Activated CD4-positive, alpha-beta T cell treated with anti-CD3 and anti-CD28 coated beads for 1 hour (primary cell): ENCODE data around the gene HGD.
"Not testable (repeated sequence)": the region's sequence is repeated elsewhere in the genome, so short reads cannot be mapped to it uniquely, and the experiment has no call there.

Source experiments
- DNase-seq: peaks from one replicate; pipeline ENCODE4 v3.0.0-alpha.2; 2020

The HGD gene

GRCh38 chr3:120678984-120679383 is 3.1 kb downstream of the HGD start:
- DNase-seq: no peak

- DNase-seq: no peak
These were observed 3.6 kb downstream of the HGD start for GRCh38 chr3:120678331-120678947.

GRCh38 chr3:120677193-120677592 is 4.8 kb downstream of the HGD start:
- DNase-seq: not testable (repeated sequence)

GRCh38 chr3:120673116-120673515 is 8.9 kb downstream of the HGD start:
- DNase-seq: no peak

GRCh38 chr3:120670576-120670975 is 11.5 kb downstream of the HGD start:
- DNase-seq: no peak

- DNase-seq: no peak
These were observed 17.1 kb downstream of the HGD start for GRCh38 chr3:120664926-120665325.

GRCh38 chr3:120661945-120662344 is 20.1 kb downstream of the HGD start:
- no peak for DNase-seq

- DNase-seq: no peak
These were observed 20.7 kb downstream of the HGD start for GRCh38 chr3:120661106-120661905.

GRCh38 chr3:120659834-120660233 is 22.2 kb downstream of the HGD start:
- no peak for DNase-seq

GRCh38 chr3:120659285-120659684 is 22.8 kb downstream of the HGD start:
- no peak for DNase-seq

- DNase-seq: no peak
These were observed 29.0 kb downstream of the HGD start for GRCh38 chr3:120652896-120653545.

GRCh38 chr3:120652281-120652680 is 29.8 kb downstream of the HGD start:
- no peak for DNase-seq

GRCh38 chr3:120650311-120650710 is 31.7 kb downstream of the HGD start:
- DNase-seq: no peak

GRCh38 chr3:120649830-120650233 is 32.2 kb downstream of the HGD start:
- no peak for DNase-seq

GRCh38 chr3:120648290-120648689 is 33.7 kb downstream of the HGD start:
- DNase-seq: no peak

- DNase-seq: no peak
These were observed 35.1 kb downstream of the HGD start for GRCh38 chr3:120646771-120647432.

- DNase-seq: no peak
These were observed 36.8 kb downstream of the HGD start for GRCh38 chr3:120645083-120645845.

GRCh38 chr3:120642368-120642948 is 39.6 kb downstream of the HGD start:
- no peak for DNase-seq

GRCh38 chr3:120641696-120642246 is 40.3 kb downstream of the HGD start:
- no peak for DNase-seq

- DNase-seq: no peak
These were observed 41.8 kb downstream of the HGD start for GRCh38 chr3:120640231-120640630.

- DNase-seq: not testable (repeated sequence)
These were observed 43.2 kb downstream of the HGD start for GRCh38 chr3:120638820-120639219.
